ENCODE results near the gene CARHSP1. TPM values are rescaled to one million over a fixed set of nuclear protein-coding genes. Genes with fewer than 3 reads are reported as not detected.
"Not testable (repeated sequence)": the region's sequence is repeated elsewhere in the genome, so short reads cannot be mapped to it uniquely, and the experiment has no call there.

The CARHSP1 gene
- total RNA-seq, 1 donor from 2014 or later = 98.7 TPM

DNA sequence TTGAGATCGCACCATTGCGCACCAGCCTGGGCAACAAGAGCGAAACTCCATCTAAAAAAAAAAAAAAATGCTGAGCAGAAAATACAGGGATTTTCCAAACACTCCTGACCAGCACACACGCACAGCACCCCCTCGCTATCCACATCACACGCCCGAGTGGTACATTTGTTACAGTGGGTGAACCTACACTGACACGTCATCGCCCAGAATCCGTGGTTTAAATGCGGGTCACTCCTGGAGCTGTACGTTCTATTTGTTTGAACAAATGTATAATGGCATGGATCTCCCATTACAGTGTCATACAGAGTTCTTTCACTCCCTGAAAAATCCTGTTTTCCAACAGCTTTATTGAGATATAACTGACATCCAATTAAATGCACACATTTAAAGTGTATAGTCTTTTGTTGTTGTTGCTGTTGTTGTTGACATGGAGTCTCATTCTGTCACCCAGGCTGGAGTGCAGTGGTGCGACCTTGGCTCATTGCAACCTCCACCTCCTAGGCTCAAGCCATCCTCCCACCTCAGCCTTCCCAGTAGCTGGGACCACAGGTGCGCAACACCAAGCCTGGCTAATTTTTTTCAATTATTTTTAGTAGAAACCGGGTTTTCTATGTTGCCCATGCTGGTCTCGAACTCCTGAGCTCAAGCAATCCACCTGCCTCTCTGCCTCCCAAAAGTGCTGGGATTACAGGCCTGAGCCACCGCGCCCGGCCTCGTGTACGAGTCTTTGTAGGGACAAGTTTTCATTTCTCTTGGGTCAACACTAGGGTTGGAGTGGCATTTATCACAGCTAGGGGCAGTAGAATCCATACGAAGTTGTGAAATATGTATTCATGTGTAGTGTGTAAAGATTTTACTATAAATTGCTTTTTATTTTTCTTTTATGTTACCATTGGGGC, 4.4 kb upstream of the CARHSP1 start:
- DNase-seq (ENCODE audit: low spot score) = no peak

DNA sequence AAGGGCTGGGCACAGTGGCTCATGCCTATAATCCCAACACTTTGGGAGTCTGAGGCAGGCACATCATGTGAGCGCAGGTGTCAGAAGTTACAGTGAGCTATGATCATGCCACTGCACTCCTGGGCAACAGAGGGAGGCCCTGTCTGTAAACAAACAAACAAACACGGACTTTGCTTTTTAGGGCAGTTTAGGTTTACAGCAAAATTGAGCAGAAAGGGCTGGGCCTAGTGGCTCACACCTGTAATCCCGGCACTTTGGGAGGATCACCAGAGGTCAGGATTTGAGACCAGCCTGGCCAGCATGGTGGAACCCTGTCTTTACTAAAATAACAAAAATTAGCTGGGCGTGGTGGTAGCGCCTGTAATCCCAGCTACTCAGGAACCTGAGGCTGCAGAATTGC, 3.3 kb upstream of the CARHSP1 start:
- no peak for DNase-seq (ENCODE audit: low spot score)

DNA sequence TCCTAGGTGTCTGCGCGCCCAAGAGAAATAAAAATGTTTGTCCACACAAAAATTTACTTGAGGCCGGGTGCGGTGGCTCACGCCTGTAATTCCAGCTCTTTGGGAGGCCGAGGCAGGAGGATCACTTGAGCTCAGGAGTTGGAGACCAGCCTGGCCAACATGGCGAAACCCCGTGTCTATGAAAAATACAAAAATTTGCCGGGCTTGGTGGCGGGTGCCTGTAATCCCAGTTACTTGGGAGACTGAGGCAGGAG, 1.1 kb upstream of the CARHSP1 start:
- not testable (repeated sequence) for DNase-seq (ENCODE audit: low spot score)

DNA sequence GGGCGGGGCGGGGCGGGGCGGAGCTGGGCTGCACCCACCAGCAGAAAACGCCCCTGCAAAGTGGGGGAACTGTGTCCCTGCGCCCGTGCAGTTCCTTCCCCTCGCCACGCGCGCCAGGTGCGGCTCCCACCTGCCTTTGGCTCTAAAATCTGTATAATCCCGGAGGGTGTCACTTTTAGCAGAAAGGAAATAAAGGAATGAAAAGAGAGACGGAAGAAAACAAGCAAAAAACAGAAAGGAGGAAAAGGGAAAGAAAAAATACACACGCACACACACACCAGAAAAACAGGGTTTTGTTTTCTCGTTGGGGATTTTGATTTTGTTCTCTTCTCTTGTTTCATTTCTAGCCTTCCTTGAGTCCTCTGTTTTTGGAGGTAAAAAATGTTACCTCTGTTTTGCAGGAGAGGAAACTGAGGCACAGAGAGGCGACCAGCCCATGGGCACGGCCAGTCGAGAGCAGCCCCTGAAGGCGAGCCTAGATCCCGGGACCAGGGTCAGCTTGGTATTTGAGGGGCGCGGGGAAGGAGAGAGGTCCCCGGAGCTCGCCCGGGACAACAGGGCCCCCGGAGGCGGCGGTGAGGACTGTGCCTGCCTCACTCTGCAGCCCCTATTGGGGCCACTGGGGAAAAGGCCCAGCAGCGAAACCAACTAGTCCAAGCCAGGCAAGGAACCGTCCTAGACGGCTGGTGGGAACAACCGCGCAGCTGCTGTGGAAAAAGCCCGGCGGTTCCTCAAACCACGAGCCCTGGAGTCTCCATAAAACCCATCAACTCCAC, 594 bp upstream of the CARHSP1 start:
- no peak for DNase-seq (ENCODE audit: low spot score)

DNA sequence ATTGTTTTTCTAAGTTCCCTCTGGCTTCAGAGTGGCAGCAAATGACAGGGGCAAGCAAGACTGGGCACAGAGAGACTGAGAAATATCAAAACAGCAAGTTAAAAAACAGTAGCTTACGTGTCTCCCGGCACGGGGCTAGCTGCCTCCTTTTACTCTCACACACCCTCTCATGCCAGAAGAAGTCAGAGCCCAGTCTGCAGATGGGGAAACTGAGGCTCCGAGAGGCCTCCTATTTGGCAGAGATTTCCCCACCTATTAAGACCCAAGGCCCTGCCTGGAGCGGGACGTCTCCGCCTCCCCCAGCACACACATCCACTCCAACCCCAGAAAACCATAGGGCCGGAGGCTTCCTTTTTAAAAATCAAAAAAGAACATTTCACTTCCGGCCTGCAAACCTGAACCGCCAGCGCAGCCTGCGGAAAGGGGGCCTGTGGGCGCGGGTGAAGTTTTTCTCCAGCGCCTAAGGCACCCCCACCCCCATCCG, 832 bp downstream of the CARHSP1 start:
- peak; percentile 63 for DNase-seq (ENCODE audit: low spot score)

DNA sequence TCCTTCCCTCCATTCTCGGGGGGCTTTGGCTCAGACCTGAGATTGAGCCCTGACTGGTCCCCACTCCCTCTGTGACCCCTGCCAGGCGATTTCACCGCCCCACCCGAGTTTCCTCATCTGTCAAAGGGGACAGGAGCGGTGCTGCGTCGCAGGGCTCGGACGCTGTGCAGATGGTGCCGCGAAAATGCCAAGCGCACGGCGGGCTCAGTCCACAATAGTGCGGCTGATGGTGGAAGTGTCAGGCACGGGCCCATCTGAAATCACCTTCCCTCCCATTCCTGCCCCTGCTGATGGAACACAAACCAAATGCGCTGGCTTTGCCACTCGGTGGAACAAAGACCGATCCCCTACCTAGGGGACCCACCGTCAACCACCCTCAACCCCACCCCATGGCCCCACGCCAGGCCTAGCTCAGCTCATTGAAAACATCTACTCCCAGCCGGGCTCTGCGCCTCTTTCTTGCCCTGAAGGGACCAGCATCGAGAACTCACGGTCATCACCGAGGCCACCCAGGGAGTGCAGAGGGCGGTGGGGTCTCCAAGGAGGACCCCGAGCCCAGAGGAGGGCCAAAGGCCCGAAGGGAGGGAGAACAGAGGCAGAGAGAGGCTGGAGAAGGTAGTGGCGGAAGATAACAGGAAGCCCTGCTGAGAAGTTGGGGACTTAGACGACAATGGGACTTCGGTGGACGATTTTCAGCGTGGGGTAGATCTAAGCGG, 1.4 kb downstream of the CARHSP1 start:
- peak; percentile 36 for DNase-seq (ENCODE audit: low spot score)

DNA sequence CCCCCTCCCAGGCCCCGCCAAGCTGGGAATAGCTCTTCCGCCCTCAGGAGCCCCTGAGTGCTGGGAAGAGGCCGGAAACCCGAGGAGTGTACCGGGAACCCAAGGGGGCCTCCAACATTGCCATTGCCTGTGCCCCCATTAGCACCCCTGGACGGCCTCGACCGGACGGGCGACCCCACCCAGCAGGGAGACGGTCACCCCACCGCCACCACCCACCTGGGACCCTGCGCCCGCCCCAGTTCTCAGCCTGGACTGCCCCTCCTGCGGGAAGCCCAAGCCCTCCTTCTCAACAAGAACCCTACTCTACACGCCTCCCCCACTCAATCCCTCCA, 2.0 kb downstream of the CARHSP1 start:
- no peak for DNase-seq (ENCODE audit: low spot score)

DNA sequence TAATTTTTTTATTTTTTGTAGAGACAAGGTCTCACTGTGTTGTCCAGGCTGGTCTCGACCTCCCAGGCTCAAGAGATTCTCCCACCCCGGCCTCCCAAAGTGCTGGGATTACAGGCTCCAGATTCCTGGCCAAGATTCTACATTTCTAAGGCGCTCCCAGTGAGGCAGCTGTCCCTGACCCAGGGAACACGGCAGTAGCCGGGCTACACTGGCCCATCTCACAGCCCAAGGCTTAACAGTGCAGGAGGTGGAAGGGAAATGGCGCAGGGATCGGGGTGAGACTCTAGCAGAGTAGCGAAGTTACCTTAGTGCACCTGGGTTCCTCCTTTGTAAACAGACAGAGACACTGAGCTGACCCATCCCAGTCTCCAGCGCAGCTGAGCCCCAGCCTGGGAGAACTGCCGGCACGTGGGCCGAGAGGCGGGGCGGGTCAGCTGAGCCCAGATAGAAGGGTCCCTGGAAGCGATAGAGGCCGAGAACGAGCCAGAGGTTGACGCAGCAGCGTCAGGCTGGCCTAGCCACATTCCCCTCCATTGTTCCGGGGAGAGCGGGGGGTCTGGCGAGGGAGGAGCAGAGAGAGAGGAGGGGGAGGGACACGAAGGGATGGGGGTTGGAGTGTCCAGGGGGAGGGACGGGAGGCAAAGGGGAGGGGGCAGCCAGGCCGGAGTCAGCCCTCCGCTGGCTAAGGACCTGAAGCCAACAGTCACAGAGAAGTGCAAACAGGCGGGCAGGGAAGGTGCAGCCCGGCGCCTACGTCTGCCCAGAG, 2.5 kb downstream of the CARHSP1 start:
- peak; percentile 44 for DNase-seq (ENCODE audit: low spot score)

DNA sequence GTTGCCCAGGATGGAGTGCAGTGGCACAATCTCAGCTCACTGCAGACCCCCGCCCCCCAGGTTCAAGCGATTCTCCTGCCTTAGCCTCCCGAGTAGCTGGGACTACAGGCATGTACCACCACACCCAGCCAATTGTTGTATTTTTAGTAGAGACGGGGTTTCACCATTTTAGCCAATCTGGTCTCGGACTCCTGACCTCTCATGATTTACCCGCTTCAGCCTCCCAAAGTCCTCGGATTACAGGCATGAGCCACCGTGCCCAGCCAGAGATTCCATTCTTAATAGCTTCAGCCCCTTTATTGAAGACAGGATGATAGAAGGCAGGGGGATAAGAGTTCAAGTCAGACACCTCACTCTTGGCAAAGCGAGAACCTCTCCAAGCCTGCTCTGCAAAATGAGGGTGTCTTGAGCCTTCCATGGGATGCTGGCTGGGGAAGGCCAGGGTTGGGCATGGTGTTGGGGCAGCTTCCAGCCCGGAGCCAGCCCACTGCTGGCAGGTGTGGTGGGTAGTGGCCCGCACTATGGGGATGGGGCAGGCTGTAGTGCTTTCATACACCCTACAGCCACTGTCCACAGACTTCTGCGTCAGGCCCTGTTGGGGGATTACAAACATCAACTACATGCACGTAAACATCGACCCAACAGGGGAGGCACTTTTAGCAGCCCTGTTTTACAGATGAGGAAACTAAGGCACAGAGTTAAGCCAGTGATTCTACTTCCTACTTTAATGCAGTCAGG, 3.5 kb downstream of the CARHSP1 start:
- no peak for DNase-seq (ENCODE audit: low spot score)

DNA sequence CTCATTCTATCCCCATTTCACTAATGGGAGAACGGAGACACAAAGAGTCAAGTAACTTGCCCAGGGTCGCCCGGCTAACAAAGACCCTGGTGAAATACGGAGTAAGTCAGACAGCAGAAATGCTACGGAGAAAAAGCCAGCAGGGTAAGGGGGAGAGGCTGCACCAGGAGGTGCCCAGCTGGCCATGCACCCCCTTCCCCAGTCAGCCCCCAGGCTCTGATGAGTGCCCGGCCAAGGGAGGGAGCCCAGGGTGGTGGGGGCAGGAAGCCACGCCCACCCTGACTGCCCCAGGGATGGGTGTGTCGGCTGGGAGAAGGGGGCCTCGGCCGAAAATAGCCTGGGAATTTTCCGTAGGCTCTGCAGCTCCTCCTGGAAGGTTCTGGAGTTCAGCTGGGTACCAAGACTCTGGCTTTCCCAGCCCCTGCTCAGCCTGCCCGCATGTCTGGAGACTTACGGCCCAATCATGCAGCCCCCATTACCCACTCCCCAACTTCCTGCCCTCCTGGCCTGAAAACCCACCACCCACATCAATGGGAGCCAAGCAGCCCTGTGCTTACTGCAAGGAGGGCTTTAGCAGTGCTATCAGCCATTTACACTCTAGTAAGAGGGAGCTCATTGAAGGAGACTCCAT, 4.2 kb downstream of the CARHSP1 start:
- no peak for DNase-seq (ENCODE audit: low spot score)

DNA sequence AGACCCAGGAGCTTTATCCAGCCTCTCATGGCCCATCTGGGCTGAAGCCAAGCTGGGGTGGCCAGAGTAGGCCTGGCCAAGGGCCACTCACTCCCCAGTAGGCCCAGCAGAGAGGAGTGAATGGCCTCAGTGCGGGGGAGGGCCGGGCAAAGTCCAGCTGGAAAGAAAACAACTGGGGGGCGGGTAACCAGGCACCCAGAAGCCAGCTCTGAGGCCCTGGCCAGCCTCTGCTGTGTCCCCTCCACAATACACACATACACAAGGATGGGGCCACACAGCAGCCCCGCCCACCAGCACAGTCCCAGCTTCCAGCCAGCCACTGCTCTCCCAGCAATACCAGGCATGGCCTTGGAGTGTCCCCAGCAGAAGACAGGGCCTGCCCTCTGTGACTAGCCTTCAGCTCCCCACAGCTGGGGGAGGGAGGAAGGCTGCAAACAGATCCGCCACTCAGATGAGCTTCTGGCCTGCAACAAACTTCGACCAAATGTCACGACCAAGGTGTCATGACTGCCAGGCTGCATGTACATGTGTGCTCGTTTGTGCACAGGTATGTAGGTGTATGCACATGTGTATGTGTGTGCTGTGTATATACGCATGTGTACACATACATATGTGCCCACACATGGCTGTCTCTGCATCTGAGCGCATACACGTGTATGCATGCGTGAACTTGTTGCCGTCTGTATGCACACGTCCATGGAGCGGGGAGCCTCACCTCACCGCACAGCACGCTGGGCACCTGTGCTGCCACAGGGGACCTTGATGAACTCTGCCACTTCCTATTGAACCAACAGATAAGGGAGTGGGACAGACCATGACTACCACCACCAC, 5.0 kb downstream of the CARHSP1 start:
- peak; percentile 73 for DNase-seq (ENCODE audit: low spot score)

DNA sequence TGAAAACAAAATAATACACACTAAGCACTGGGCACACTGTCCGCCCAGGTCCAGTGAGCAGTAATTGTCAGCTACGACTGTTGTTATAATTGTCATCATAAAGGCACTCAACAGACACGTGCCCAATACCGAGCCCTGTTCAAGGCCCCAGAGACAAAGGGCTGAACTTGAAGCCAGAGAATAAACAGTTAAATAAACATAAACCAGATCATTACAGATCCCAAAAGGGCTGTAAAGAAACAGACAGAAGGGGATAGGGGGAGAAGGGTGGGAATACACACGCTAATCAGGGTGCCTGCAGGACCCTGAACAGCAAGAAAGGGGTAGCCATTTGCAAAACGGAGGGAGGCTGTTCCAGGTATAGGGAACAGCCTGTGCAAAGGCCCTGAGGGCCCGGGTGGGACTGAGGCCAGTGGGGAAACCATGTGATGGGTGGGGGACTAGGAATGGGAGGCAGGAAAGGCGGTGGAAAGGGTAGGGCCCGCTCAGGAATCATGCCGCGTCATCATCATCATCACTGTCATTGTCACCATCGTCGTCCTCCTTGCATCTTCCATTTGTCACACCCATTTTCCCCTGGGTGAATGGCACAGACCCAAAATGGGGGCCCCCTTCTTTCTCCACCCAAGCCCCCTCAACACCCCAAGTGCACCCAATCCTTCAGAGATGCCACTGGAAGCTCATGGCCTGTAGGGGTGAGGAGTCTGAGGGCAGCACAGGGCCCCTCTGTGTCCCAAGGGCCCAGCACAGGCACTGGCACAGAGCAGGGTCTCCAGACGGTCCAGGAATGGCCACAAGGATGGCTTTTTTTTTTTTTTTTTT, 6.3 kb downstream of the CARHSP1 start:
- no peak for DNase-seq (ENCODE audit: low spot score)

DNA sequence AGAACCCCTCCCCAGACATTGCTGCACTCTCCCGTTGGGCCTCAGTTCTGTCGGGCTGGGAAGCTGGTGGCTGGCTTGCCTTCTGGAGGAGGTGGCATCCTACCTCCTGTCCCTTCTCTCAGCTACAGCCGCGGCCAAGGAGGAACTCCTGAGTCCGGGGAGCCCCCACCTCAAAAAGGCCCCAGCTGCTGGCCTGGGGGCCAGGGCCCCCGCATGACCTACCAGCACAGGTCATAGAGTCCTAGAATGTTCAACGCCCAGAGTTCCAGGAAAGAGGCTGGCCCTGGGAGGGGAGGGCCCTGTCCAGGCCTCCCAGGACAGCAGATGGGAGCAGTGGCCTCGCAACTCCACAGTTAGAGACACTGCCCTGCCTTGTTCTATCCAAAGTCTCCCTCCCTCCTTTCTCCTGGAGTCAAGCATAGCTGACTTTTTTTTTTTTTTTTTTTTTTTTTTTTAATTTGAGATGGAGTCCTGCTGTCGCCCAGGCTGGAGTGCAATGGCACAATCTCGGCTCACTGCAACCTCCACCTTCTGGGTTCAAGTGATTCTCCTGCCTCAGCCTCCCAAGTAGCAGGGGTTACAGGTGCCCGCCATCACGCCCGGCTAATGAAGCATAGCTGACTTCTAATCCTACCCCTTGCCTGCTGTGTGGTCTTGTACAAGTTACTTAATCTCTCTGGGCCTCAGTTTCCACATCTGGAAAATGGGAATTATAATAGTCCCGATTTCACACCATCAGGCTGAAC, 7.1 kb downstream of the CARHSP1 start:
- DNase-seq (ENCODE audit: low spot score) = no peak

DNA sequence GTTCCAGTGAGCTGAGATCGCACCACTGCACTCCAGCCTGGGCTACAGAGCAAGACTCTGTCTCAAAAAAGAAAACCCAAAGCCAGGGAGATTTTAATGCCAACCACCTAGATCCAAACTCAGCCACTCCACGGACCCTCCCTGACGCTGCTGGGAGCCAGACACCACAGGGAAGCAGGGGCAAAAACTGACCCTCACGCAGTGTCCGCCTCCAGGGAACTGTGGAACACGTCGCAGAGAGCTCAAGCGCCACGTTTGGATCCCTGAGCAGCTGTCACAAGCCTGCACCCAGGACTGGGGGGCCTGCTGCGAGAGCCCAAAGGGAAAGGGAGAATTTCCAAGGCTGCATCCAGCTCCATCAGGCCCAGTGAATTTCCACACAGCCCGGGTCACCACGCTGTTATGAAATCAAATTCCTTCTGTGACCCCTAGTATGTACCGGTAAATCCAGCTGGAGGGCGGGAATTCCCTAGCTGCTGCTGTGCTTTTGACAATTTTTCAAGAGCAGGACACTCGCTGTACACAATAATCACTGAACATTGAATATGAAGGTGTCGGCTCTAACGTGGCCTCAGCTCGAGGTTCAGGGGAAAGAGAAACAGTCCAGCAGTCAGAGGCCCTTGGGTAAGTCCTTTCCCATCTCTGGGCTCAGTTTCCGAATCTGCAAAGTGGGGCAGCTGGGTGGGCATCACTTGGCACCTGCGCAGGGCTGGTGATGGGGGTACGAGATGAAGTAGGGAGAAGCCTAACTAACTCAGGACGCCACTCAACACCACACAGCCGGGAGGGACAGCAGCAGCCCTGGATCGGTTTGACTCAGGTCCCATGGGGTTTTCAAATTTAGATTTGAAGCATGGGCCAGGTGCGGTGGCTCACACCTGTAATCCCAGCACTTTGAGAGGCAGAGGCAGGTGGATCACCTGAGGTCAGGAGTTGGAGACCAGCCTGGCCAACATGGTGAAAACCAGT, 8.6 kb downstream of the CARHSP1 start:
- no peak for DNase-seq (ENCODE audit: low spot score)

DNA sequence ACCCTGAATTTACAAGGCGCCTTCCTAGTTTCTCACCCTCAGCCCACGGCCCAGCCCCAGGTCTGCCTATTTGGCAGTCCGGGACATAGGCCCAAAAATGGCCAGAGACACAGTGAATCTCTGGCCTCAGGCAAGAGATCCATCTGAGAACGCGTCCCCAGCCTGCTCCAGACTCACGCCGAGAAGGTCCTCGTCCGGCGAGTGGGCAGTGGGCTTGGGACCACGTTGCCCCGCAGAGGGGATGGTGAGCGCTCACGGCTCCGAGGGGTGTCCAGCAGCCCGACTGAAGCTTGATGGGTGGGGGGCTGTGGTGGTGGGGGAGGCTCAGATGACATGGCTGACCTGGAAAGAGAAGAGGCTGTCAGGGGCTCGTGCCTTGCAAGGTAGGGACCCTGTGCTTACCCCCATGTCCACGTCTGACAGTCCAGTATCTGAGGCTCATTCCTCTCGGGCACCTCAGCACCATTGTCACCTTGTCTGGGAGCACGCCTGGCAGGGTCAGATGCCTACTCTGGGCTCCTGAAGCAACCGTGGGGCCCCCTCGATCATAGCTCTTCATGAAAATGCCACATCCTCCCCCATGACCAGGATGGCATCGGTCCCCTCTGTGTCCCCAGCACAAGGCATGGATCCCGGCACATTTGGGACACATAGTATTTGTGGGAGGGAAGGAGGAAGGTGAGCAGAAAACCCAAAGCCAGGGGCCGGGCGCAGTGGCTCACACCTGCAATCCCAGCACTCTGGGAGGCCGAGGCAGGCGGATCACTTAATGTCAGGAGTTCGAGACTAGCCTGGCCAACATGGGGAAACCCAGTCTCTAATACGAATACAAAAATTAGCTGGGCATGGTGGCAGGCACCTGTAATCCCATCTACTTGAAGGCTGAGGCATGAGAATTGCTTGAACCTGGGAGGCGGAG, 9.6 kb downstream of the CARHSP1 start:
- DNase-seq (ENCODE audit: low spot score) = no peak

DNA sequence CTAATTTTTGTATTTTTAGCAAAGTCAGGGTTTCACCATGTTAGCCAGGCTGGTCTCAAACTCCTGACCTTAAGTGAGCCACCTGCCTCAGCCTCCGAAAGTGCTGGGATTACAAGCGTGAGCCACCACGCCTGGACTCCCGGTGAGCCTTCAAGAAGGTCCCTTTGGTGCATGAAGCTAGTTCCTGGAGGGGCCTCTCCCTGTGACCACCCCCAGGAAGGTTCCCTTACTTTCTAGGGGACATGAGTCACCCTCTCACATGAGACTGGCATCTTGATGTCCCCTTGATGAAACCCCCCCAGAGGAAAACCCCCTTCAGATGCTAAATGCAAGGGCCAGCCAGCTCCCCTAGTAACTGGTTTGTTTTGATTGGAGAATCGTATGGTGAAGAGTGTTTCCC, 12.8 kb downstream of the CARHSP1 start:
- DNase-seq (ENCODE audit: low spot score) = no peak
